Measurements from ENCODE around the gene TMEM225B. TPM values are rescaled to one million over a fixed set of nuclear protein-coding genes. Genes with fewer than 3 reads are reported as not detected.

Gene TMEM225B
- total RNA-seq, 4 donors from 2014 or later = 0.23 to 0.57 TPM; not detected in 2

- TF ChIP-seq CTCF (IDR thresholded peaks at IDR 0.05) (no peak), POLR2A (IDR thresholded peaks at IDR 0.05) (no peak)
- 11 to 20% methylated on average over 23 to 31 of the region's 31 CpGs for WGBS, 2 donors
- intact Hi-C loops (cut with DNase I) = no loop called here
- Histone ChIP-seq H3K27ac (peak overlapping the region; percentile 96 to 99 (median 98)), H3K4me3 (peak overlapping the region; percentile 75 to 91 (median 82)), H3K36me3 (peaks cover 5 to 66% (median 21%) of the 10 kb centered on the region in 3 donors), H3K27me3 (no peaks in the 10 kb centered on the region), H3K9me3 (no peaks in the 10 kb centered on the region), H3K4me1 (peaks cover 38 to 68% (median 46%) of the 10 kb centered on the region in 3 donors)
- no peak for DNase-seq
Observed at GRCh38 chr7:99559175-99559915, 38.7 kb upstream of the TMEM225B start.

GRCh38 chr7:99560834-99561736, 37.0 kb upstream of the TMEM225B start:
- peak overlapping the region in 2 of 4 donors; percentile 76 to 91 for H3K4me3 ChIP-seq
- WGBS, 2 donors = 58 to 59% methylated on average over 7 of the region's 7 CpGs
- H3K27me3 ChIP-seq = no peaks in the 10 kb centered on the region
- peaks cover 38 to 86% (median 46%) of the 10 kb centered on the region in 3 donors for H3K4me1 ChIP-seq
- no peak for TF ChIP-seq CTCF (IDR thresholded peaks at IDR 0.05)
- TF ChIP-seq POLR2A (IDR thresholded peaks at IDR 0.05) = peak in 1 of 4 donors; percentile 30
- peaks cover 5 to 67% (median 22%) of the 10 kb centered on the region in 3 donors for H3K36me3 ChIP-seq
- DNase-seq = no peak
- intact Hi-C loops (cut with DNase I) = no loop called here
- H3K27ac ChIP-seq = peak overlapping the region; percentile 83 to 99 (median 96)
- H3K9me3 ChIP-seq = no peaks in the 10 kb centered on the region

- DNase-seq = no peak
- peaks cover 38 to 86% (median 46%) of the 10 kb centered on the region in 3 donors for H3K4me1 ChIP-seq
- no peaks in the 10 kb centered on the region for H3K9me3 ChIP-seq
- H3K27ac ChIP-seq = peak overlapping the region; percentile 83 to 99 (median 96)
- no peaks in the 10 kb centered on the region for H3K27me3 ChIP-seq
- no peak for TF ChIP-seq POLR2A (IDR thresholded peaks at IDR 0.05)
- no peak for TF ChIP-seq CTCF (IDR thresholded peaks at IDR 0.05)
- H3K36me3 ChIP-seq = peaks cover 5 to 70% (median 22%) of the 10 kb centered on the region in 3 donors
- intact Hi-C loops (cut with DNase I) = no loop called here
- peak overlapping the region in 2 of 4 donors; percentile 14 to 28 for H3K4me3 ChIP-seq
- 71 to 86% methylated on average over 1 to 2 of the region's 2 CpGs for WGBS, 2 donors
Observed at GRCh38 chr7:99561737-99562051, 36.4 kb upstream of the TMEM225B start.

- intact Hi-C loops (cut with DNase I) = no loop called here
- H3K4me1 ChIP-seq = peaks cover 35 to 80% (median 42%) of the 10 kb centered on the region in 3 donors
- no peak for DNase-seq
- TF ChIP-seq POLR2A (IDR thresholded peaks at IDR 0.05) (no peak), CTCF (IDR thresholded peaks at IDR 0.05) (no peak)
- H3K36me3 ChIP-seq = peaks cover 5 to 73% (median 22%) of the 10 kb centered on the region in 3 donors
- no peaks in the 10 kb centered on the region for H3K9me3 ChIP-seq
- 66 to 67% methylated on average over 9 of the region's 9 CpGs for WGBS, 2 donors
- H3K27me3 ChIP-seq = no peaks in the 10 kb centered on the region
- peak overlapping the region; percentile 83 to 99 (median 96) for H3K27ac ChIP-seq
- H3K4me3 ChIP-seq = peak overlapping the region in 2 of 4 donors; percentile 22 to 28
Observed at GRCh38 chr7:99562114-99562784, 35.8 kb upstream of the TMEM225B start.
